WTC11 (cell line): ENCODE results near the gene METAP1. TPM values are rescaled to one million over a fixed set of nuclear protein-coding genes. Genes with fewer than 3 reads are reported as not detected.

ENCODE experiments used
- ATAC-seq: fragments of 200-7000 bp; cut with Tn5 transposase; 2 replicates; pipeline ENCODE4 v1.10.0; 2021; ENCODE audit warnings: mild to moderate bottlenecking, moderate library complexity
- CTCF ChIA-PET: fragments of 300-600 bp; sonication (Branson Sonifier 250); formaldehyde crosslinking; loops from one replicate; lab custom pipeline; 2021; ENCODE audit warnings: antibody characterized with exemption; lab: Charles Lee
- POLR2A ChIA-PET: fragments of 350-600 bp; sonication (Branson Sonifier 250); formaldehyde crosslinking; loops from one replicate; lab custom pipeline; 2021; ENCODE audit warnings: antibody characterized with exemption; lab: Charles Lee
- DNase-seq: peaks from one replicate; pipeline ENCODE4 v3.0.0; 2021; ENCODE audit warnings: low spot score
- H3K27ac Mint-ChIP-seq: 2 replicates; pipeline ENCODE4 v1.8.0; 2021; ENCODE audit warnings: mixed read lengths
- H3K27me3 Mint-ChIP-seq: 2 replicates; pipeline ENCODE4 v1.8.0; 2021; ENCODE audit warnings: low read depth, mild to moderate bottlenecking, moderate library complexity, mixed read lengths
- H3K36me3 Mint-ChIP-seq: 2 replicates; pipeline ENCODE4 v1.8.0; 2021; ENCODE audit warnings: mixed read lengths
- H3K4me1 Mint-ChIP-seq: 2 replicates; pipeline ENCODE4 v1.8.0; 2022; ENCODE audit warnings: mixed read lengths
- H3K4me3 Mint-ChIP-seq: 2 replicates; pipeline ENCODE4 v1.8.0; 2021; ENCODE audit warnings: mild to moderate bottlenecking, moderate library complexity, mixed read lengths
- H3K9me3 Mint-ChIP-seq: 2 replicates; pipeline ENCODE4 v1.8.0; 2021; ENCODE audit warnings: mixed read lengths
- ATF1 ChIP-seq: sonication (generic); formaldehyde crosslinking; IDR thresholded peaks from 2 replicates; pipeline ENCODE4 v1.8.1; 2023; ENCODE audit warnings: mild to moderate bottlenecking, moderate library complexity, missing genetic modification reagents
- CBFB ChIP-seq: sonication (generic); formaldehyde crosslinking; IDR thresholded peaks from 2 replicates; pipeline ENCODE4 v1.8.1; 2022; ENCODE audit warnings: mild to moderate bottlenecking, low read depth, missing genetic modification reagents
- ELF4 ChIP-seq: sonication (generic); formaldehyde crosslinking; IDR thresholded peaks from 2 replicates; pipeline ENCODE4 v1.8.1; 2022; ENCODE audit warnings: low read depth, mild to moderate bottlenecking, moderate library complexity, missing genetic modification reagents
- EMX1 ChIP-seq: fragments of 250-450 bp; sonication (Bioruptor Pico); IDR thresholded peaks from 2 replicates; pipeline ENCODE4 v1.8.0; 2021; ENCODE audit warnings: mild to moderate bottlenecking
- ESRRA ChIP-seq: sonication (generic); formaldehyde crosslinking; IDR thresholded peaks from 2 replicates; pipeline ENCODE4 v1.8.1; 2022; ENCODE audit warnings: mild to moderate bottlenecking, missing genetic modification reagents, borderline replicate concordance
- FOXP1 ChIP-seq: sonication (generic); formaldehyde crosslinking; IDR thresholded peaks from 2 replicates; pipeline ENCODE4 v1.8.0; 2022; ENCODE audit warnings: missing genetic modification reagents, mild to moderate bottlenecking, moderate library complexity, borderline replicate concordance
- GTF2I ChIP-seq: fragments of 250-450 bp; sonication (Bioruptor Pico); conservative IDR thresholded peaks from 2 replicates; pipeline ENCODE4 v1.4.0; 2021; ENCODE audit warnings: mild to moderate bottlenecking
- JAZF1 ChIP-seq: fragments of 250-450 bp; sonication (Bioruptor Pico); IDR thresholded peaks from 2 replicates; pipeline ENCODE4 v1.9.0; 2021; ENCODE audit warnings: moderate library complexity, mild to moderate bottlenecking, inconsistent platforms
- NR1H2 ChIP-seq: sonication (generic); formaldehyde crosslinking; IDR thresholded peaks from 2 replicates; pipeline ENCODE4 v1.9.0; 2021; ENCODE audit warnings: mild to moderate bottlenecking, moderate library complexity, missing genetic modification reagents
- OVOL2 ChIP-seq: fragments of 250-450 bp; sonication (Bioruptor Pico); IDR thresholded peaks from 2 replicates; pipeline ENCODE4 v1.9.0; 2021; ENCODE audit warnings: mild to moderate bottlenecking, borderline replicate concordance
- PRRX2 ChIP-seq: fragments of 250-450 bp; sonication (Bioruptor Pico); IDR thresholded peaks from 2 replicates; pipeline ENCODE4 v1.8.0; 2021; ENCODE audit warnings: mild to moderate bottlenecking
- RELA ChIP-seq: sonication (generic); formaldehyde crosslinking; IDR thresholded peaks from 2 replicates; pipeline ENCODE4 v1.8.1; 2022; ENCODE audit warnings: missing genetic modification reagents, mild to moderate bottlenecking, borderline replicate concordance
- RORB ChIP-seq: fragments of 250-450 bp; sonication (Bioruptor Pico); IDR thresholded peaks from 2 replicates; pipeline ENCODE4 v1.9.0; 2021; ENCODE audit warnings: mild to moderate bottlenecking
- STAT6 ChIP-seq: sonication (generic); formaldehyde crosslinking; conservative IDR thresholded peaks from 2 replicates; pipeline ENCODE4 v1.8.1; 2023; ENCODE audit warnings: mild to moderate bottlenecking, low read depth, missing genetic modification reagents, moderate library complexity
- TCF7 ChIP-seq: sonication (generic); formaldehyde crosslinking; IDR thresholded peaks from 2 replicates; pipeline ENCODE4 v1.8.0; 2022; ENCODE audit warnings: mild to moderate bottlenecking, low read depth, missing genetic modification reagents, moderate library complexity
- TEAD1 ChIP-seq: sonication (generic); formaldehyde crosslinking; IDR thresholded peaks from 2 replicates; pipeline ENCODE4 v1.8.0; 2022; ENCODE audit warnings: mild to moderate bottlenecking, missing genetic modification reagents
- USF1 ChIP-seq: sonication (generic); formaldehyde crosslinking; IDR thresholded peaks from 2 replicates; pipeline ENCODE4 v1.8.0; 2022; ENCODE audit warnings: mild to moderate bottlenecking, missing genetic modification reagents
- ZMAT4 ChIP-seq: fragments of 250-450 bp; sonication (Bioruptor Pico); IDR thresholded peaks from 2 replicates; pipeline ENCODE4 v1.9.0; 2021; ENCODE audit warnings: mild to moderate bottlenecking
- ZNF138 ChIP-seq: sonication (generic); formaldehyde crosslinking; conservative IDR thresholded peaks from 2 replicates; pipeline ENCODE4 v1.8.1; 2022; ENCODE audit warnings: mild to moderate bottlenecking, moderate library complexity, missing genetic modification reagents
- ZNF263 ChIP-seq: sonication (generic); formaldehyde crosslinking; IDR thresholded peaks from 2 replicates; pipeline ENCODE4 v1.8.1; 2022; ENCODE audit warnings: low read depth, mild to moderate bottlenecking, moderate library complexity, missing genetic modification reagents
- ZNF416 ChIP-seq: fragments of 250-450 bp; sonication (Bioruptor Pico); IDR thresholded peaks from 2 replicates; pipeline ENCODE4 v1.9.0; 2021; ENCODE audit warnings: mild to moderate bottlenecking, inconsistent platforms
- total RNA-seq: library from RNA; stranded (reverse); gene quantifications from 3 replicates; pipeline ENCODE4 v1.2.3, GENCODE V29; 2021
- TF ChIP-seq, protein P1 (sequence below): sonication (generic); formaldehyde crosslinking; IDR thresholded peaks from 2 replicates; pipeline ENCODE4 v1.8.1; 2022; ENCODE audit warnings: mild to moderate bottlenecking, missing genetic modification reagents, moderate library complexity, borderline replicate concordance
- TF ChIP-seq, protein P2 (sequence below): sonication (generic); formaldehyde crosslinking; IDR thresholded peaks from 2 replicates; pipeline ENCODE4 v1.8.1; 2023; ENCODE audit warnings: mild to moderate bottlenecking, missing genetic modification reagents, borderline replicate concordance
- TF ChIP-seq, protein P3 (sequence below): sonication (generic); formaldehyde crosslinking; IDR thresholded peaks from 2 replicates; pipeline ENCODE4 v1.8.1; 2022; ENCODE audit warnings: low read depth, mild to moderate bottlenecking, moderate library complexity, missing genetic modification reagents, borderline replicate concordance
- TF ChIP-seq, protein P4 (sequence below): sonication (generic); formaldehyde crosslinking; IDR thresholded peaks from 2 replicates; pipeline ENCODE4 v1.8.1; 2022; ENCODE audit warnings: mild to moderate bottlenecking, moderate library complexity, missing genetic modification reagents

Gene METAP1
- total RNA-seq, 1 experiment from 2014 or later, result 102 TPM

GRCh38 chr4:98946359-98946758, 49.2 kb upstream of the METAP1 start (continued):
- TF ChIP-seq USF1 (CRISPR knock-in tag) (no peak), ELF4 (CRISPR knock-in tag) (no peak), ZMAT4 (CRISPR knock-in tag) (no peak), FOXP1 (CRISPR knock-in tag) (no peak), ATF1 (CRISPR knock-in tag) (no peak)

DNA sequence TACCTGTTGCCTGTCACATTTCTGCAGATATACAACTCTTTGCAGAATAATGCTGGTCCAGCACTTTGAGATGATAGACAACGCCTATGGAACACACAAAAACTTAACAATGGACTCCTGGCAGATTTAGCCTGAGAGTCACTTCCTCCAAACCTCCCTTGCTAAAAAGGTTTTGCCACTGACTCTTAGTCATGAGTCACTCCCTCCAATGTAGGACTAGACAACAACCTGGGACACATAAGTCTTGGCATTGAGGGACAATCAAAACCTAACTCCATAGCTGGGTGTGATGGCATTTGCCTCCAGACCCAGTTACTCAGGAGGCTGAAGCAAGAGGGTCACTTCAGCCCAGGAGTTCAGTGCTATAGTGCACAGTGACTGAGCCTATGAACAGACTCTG, 44.6 kb upstream of the METAP1 start:
- ATAC-seq (no peak), DNase-seq (no peak)
- H3K4me1 Mint-ChIP-seq, result no peaks in the 10 kb centered on the region
- no peak overlapping the region for H3K4me3 Mint-ChIP-seq
- ChIA-PET CTCF (interaction anchor here (1.0 kb wide), 1 partner anchor 44 kb away, joined by 3 read pairs; the partner anchor contains the start of gene METAP1), POLR2A (no interaction called here)
- no peaks in the 10 kb centered on the region for H3K36me3 Mint-ChIP-seq
- no peak overlapping the region for H3K27ac Mint-ChIP-seq
- no peaks in the 10 kb centered on the region for H3K27me3 Mint-ChIP-seq
- TF ChIP-seq PRRX2 (no peak), NR1H2 (CRISPR knock-in tag) (no peak), RELA (CRISPR knock-in tag) (no peak), ESRRA (CRISPR knock-in tag) (no peak), GTF2I (CRISPR knock-in tag) (no peak), EMX1 (CRISPR knock-in tag) (no peak), JAZF1 (CRISPR knock-in tag) (no peak), TCF7 (CRISPR knock-in tag) (no peak), STAT6 (CRISPR knock-in tag) (no peak), ZNF138 (no peak), TEAD1 (CRISPR knock-in tag) (no peak), CBFB (CRISPR knock-in tag) (no peak), RORB (CRISPR knock-in tag) (no peak), OVOL2 (no peak), ZNF263 (no peak), ZNF416 (CRISPR knock-in tag) (no peak)
- TF ChIP-seq, protein P1, sequence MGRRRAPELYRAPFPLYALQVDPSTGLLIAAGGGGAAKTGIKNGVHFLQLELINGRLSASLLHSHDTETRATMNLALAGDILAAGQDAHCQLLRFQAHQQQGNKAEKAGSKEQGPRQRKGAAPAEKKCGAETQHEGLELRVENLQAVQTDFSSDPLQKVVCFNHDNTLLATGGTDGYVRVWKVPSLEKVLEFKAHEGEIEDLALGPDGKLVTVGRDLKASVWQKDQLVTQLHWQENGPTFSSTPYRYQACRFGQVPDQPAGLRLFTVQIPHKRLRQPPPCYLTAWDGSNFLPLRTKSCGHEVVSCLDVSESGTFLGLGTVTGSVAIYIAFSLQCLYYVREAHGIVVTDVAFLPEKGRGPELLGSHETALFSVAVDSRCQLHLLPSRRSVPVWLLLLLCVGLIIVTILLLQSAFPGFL, result no peak
- TF ChIP-seq, protein P2, sequence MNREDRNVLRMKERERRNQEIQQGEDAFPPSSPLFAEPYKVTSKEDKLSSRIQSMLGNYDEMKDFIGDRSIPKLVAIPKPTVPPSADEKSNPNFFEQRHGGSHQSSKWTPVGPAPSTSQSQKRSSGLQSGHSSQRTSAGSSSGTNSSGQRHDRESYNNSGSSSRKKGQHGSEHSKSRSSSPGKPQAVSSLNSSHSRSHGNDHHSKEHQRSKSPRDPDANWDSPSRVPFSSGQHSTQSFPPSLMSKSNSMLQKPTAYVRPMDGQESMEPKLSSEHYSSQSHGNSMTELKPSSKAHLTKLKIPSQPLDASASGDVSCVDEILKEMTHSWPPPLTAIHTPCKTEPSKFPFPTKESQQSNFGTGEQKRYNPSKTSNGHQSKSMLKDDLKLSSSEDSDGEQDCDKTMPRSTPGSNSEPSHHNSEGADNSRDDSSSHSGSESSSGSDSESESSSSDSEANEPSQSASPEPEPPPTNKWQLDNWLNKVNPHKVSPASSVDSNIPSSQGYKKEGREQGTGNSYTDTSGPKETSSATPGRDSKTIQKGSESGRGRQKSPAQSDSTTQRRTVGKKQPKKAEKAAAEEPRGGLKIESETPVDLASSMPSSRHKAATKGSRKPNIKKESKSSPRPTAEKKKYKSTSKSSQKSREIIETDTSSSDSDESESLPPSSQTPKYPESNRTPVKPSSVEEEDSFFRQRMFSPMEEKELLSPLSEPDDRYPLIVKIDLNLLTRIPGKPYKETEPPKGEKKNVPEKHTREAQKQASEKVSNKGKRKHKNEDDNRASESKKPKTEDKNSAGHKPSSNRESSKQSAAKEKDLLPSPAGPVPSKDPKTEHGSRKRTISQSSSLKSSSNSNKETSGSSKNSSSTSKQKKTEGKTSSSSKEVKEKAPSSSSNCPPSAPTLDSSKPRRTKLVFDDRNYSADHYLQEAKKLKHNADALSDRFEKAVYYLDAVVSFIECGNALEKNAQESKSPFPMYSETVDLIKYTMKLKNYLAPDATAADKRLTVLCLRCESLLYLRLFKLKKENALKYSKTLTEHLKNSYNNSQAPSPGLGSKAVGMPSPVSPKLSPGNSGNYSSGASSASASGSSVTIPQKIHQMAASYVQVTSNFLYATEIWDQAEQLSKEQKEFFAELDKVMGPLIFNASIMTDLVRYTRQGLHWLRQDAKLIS (CRISPR knock-in tag), result no peak
- TF ChIP-seq, protein P3, sequence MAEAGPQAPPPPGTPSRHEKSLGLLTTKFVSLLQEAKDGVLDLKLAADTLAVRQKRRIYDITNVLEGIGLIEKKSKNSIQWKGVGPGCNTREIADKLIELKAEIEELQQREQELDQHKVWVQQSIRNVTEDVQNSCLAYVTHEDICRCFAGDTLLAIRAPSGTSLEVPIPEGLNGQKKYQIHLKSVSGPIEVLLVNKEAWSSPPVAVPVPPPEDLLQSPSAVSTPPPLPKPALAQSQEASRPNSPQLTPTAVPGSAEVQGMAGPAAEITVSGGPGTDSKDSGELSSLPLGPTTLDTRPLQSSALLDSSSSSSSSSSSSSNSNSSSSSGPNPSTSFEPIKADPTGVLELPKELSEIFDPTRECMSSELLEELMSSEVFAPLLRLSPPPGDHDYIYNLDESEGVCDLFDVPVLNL, result no peak
- TF ChIP-seq, protein P4, sequence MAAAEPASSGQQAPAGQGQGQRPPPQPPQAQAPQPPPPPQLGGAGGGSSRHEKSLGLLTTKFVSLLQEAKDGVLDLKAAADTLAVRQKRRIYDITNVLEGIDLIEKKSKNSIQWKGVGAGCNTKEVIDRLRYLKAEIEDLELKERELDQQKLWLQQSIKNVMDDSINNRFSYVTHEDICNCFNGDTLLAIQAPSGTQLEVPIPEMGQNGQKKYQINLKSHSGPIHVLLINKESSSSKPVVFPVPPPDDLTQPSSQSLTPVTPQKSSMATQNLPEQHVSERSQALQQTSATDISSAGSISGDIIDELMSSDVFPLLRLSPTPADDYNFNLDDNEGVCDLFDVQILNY (CRISPR knock-in tag), result no peak
- peaks cover 4% of the 10 kb centered on the region for H3K9me3 Mint-ChIP-seq
